Measurements from ENCODE around the gene FAM241A. TPM values are rescaled to one million over a fixed set of nuclear protein-coding genes. Genes with fewer than 3 reads are reported as not detected.
A peak's percentile ranks its signal among the peaks of the same experiment; 100 is the strongest.
"Not testable (repeated sequence)": the region's sequence is repeated elsewhere in the genome, so short reads cannot be mapped to it uniquely, and the experiment has no call there.

Gene FAM241A
- total and polyA plus RNA-seq, 2 of the 13 experiments (the other 11 are each of a cell fraction or from before 2014, with no cell fraction given), result 0.61 to 0.69 TPM

DNA sequence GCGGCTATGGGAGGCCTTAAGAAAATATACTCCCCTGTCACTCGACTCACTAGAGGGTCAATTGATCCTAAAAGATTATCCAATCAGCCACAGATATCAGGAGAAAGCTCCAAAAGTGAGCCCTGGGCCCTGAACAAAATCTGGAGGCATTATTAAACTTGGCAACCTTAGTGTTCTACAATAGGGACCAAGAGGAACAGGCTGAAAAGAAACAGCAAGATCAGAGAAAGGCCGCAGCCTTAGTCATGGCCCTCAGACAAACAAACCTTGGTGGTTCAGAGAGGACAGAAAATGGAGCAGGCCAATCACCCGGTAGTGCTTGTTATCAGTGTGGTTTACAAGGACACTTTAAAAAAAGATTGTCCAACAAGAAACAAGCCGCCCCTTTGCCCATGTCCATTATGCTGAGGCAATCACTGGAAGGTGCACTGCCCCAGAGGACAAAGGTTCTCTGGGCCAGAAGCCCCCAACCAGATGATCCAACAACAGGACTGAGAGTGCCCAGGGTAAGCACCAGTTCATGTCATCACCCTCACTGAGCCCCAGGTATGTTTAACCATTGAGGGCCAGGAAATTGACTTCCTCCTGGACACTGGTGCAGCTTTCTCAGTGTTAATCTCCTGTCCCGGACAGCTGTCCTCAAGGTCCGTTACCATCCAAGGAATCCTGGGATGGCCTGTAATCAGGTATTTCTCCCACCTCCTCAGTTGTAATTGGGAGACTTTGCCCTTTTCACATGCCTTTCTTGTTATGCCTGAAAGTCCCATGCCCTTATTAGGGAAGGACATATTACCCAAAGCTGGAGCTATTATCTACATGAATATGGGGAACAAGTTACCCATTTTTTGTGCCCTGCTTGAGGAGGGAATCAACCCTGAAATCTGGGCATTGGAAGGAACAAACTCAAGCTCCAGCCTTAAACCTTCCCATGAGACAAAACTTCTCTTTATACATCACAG lies 63.2 kb downstream of the FAM241A start (continued):
- TF ChIP-seq, protein P1, sequence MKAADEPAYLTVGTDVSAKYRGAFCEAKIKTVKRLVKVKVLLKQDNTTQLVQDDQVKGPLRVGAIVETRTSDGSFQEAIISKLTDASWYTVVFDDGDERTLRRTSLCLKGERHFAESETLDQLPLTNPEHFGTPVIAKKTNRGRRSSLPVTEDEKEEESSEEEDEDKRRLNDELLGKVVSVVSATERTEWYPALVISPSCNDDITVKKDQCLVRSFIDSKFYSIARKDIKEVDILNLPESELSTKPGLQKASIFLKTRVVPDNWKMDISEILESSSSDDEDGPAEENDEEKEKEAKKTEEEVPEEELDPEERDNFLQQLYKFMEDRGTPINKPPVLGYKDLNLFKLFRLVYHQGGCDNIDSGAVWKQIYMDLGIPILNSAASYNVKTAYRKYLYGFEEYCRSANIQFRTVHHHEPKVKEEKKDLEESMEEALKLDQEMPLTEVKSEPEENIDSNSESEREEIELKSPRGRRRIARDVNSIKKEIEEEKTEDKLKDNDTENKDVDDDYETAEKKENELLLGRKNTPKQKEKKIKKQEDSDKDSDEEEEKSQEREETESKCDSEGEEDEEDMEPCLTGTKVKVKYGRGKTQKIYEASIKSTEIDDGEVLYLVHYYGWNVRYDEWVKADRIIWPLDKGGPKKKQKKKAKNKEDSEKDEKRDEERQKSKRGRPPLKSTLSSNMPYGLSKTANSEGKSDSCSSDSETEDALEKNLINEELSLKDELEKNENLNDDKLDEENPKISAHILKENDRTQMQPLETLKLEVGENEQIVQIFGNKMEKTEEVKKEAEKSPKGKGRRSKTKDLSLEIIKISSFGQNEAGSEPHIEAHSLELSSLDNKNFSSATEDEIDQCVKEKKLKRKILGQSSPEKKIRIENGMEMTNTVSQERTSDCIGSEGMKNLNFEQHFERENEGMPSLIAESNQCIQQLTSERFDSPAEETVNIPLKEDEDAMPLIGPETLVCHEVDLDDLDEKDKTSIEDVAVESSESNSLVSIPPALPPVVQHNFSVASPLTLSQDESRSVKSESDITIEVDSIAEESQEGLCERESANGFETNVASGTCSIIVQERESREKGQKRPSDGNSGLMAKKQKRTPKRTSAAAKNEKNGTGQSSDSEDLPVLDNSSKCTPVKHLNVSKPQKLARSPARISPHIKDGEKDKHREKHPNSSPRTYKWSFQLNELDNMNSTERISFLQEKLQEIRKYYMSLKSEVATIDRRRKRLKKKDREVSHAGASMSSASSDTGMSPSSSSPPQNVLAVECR (CRISPR knock-in tag; IDR thresholded peaks at IDR 0.05; ENCODE audit: borderline replicate concordance), result peak; percentile 55; the same call in 1 of the 2 replicates
- TF ChIP-seq, protein P2, sequence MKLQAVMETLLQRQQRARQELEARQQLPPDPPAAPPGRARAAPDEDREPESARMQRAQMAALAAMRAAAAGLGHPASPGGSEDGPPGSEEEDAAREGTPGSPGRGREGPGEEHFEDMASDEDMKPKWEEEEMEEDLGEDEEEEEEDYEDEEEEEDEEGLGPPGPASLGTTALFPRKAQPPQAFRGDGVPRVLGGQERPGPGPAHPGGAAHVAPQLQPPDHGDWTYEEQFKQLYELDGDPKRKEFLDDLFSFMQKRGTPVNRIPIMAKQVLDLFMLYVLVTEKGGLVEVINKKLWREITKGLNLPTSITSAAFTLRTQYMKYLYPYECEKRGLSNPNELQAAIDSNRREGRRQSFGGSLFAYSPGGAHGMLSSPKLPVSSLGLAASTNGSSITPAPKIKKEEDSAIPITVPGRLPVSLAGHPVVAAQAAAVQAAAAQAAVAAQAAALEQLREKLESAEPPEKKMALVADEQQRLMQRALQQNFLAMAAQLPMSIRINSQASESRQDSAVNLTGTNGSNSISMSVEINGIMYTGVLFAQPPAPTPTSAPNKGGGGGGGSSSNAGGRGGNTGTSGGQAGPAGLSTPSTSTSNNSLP (IDR thresholded peaks at IDR 0.05; ENCODE audit: low read depth, low read length), result 0 out of 2 replicates have a peak, but pooled peaks have one; percentile 45
- TF ChIP-seq ZNF264 (CRISPR knock-in tag; IDR thresholded peaks at IDR 0.05) (peak; percentile 94), TEAD3 (CRISPR knock-in tag; optimal IDR thresholded peaks at IDR 0.05; ENCODE audit: borderline replicate concordance) (peak; percentile 62), HOXD1 (CRISPR knock-in tag; IDR thresholded peaks at IDR 0.05) (0 out of 2 replicates have a peak, but pooled peaks have one; percentile 73), MIXL1 (CRISPR knock-in tag; IDR thresholded peaks at IDR 0.05) (0 out of 2 replicates have a peak, but pooled peaks have one; percentile 69), JUND (CRISPR knock-in tag; IDR thresholded peaks at IDR 0.05) (peak; percentile 63; the same call in 1 of the 2 replicates)
- TF ChIP-seq, protein P3, sequence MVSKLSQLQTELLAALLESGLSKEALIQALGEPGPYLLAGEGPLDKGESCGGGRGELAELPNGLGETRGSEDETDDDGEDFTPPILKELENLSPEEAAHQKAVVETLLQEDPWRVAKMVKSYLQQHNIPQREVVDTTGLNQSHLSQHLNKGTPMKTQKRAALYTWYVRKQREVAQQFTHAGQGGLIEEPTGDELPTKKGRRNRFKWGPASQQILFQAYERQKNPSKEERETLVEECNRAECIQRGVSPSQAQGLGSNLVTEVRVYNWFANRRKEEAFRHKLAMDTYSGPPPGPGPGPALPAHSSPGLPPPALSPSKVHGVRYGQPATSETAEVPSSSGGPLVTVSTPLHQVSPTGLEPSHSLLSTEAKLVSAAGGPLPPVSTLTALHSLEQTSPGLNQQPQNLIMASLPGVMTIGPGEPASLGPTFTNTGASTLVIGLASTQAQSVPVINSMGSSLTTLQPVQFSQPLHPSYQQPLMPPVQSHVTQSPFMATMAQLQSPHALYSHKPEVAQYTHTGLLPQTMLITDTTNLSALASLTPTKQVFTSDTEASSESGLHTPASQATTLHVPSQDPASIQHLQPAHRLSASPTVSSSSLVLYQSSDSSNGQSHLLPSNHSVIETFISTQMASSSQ (IDR thresholded peaks at IDR 0.05; ENCODE audit: low read depth), result not testable (repeated sequence)
- TF ChIP-seq, protein P3 (CRISPR knock-in tag; IDR thresholded peaks at IDR 0.05; ENCODE audit: borderline replicate concordance), result peak; percentile 90
- TF ChIP-seq, protein P4, sequence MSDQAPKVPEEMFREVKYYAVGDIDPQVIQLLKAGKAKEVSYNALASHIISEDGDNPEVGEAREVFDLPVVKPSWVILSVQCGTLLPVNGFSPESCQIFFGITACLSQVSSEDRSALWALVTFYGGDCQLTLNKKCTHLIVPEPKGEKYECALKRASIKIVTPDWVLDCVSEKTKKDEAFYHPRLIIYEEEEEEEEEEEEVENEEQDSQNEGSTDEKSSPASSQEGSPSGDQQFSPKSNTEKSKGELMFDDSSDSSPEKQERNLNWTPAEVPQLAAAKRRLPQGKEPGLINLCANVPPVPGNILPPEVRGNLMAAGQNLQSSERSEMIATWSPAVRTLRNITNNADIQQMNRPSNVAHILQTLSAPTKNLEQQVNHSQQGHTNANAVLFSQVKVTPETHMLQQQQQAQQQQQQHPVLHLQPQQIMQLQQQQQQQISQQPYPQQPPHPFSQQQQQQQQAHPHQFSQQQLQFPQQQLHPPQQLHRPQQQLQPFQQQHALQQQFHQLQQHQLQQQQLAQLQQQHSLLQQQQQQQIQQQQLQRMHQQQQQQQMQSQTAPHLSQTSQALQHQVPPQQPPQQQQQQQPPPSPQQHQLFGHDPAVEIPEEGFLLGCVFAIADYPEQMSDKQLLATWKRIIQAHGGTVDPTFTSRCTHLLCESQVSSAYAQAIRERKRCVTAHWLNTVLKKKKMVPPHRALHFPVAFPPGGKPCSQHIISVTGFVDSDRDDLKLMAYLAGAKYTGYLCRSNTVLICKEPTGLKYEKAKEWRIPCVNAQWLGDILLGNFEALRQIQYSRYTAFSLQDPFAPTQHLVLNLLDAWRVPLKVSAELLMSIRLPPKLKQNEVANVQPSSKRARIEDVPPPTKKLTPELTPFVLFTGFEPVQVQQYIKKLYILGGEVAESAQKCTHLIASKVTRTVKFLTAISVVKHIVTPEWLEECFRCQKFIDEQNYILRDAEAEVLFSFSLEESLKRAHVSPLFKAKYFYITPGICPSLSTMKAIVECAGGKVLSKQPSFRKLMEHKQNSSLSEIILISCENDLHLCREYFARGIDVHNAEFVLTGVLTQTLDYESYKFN (CRISPR knock-in tag; conservative IDR thresholded peaks at IDR 0.05), result peak; percentile 98
- TF ChIP-seq, protein P5, sequence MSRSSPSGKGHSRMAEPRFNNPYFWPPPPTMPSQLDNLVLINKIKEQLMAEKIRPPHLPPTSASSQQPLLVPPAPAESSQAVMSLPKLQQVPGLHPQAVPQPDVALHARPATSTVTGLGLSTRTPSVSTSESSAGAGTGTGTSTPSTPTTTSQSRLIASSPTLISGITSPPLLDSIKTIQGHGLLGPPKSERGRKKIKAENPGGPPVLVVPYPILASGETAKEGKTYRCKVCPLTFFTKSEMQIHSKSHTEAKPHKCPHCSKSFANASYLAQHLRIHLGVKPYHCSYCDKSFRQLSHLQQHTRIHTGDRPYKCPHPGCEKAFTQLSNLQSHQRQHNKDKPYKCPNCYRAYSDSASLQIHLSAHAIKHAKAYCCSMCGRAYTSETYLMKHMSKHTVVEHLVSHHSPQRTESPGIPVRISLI (CRISPR knock-in tag; IDR thresholded peaks at IDR 0.05; ENCODE audit: borderline replicate concordance), result peak; percentile 96

All from HepG2 (cell line).